Amniotic epithelial cell (primary cell): ENCODE measurements around the gene CYP8B1.

Source experiments
- DNase-seq: peaks from one replicate; pipeline ENCODE4 v3.0.0-alpha.2; 2010; ENCODE audit warnings: low read depth

Gene CYP8B1

DNA sequence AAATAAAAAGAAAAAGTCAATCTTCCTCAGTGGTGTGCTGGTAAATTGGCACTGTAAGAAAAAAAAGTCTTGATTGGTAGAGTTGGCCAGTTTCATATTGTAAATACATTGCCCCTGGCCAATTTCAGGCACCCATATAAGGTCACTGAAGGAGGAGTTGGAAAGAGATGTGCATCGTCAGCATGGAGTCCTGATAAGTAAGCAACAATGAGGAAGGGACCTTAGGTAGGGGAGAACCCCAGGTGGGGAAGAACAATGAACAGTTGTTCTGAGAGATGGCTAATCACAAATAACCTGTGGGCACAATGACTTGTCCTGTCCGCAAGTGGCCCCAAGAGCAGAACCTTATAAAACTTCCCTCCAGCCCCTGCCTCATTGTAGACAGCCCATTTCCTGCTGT is 8.6 kb upstream of the CYP8B1 start:
- DNase-seq = no peak

DNA sequence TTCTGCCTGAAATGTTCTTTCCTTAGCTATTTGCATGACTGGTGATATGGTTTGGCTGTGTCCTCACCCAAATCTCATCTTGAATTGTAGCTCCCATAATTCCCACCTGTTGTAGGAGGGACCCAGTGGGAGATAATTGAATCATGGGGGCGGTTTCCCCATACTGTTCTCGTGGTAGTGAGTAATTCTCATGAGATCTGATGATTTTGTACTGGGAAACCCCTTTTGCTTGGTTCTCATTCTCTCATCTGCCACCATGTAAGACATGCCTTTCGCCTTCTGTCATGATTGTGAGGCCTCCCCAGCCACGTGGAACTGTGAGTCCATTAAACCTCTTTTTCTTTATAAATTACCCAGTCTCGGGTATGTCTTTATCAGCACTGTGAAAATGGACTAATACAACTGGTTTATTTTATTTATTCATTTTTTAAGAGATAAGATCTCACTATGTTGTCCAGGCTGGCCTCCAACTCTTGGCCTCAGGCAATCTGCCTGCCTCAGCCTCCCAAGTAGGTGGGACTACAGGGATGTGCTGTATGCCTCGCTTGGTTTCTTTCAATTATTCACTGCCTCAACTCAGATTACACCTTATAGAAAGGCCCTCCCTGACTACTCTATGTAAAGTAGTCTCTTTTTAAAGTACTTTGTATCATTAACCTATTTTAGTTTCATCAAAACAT is 7.7 kb upstream of the CYP8B1 start:
- DNase-seq = peak; percentile 34

DNA sequence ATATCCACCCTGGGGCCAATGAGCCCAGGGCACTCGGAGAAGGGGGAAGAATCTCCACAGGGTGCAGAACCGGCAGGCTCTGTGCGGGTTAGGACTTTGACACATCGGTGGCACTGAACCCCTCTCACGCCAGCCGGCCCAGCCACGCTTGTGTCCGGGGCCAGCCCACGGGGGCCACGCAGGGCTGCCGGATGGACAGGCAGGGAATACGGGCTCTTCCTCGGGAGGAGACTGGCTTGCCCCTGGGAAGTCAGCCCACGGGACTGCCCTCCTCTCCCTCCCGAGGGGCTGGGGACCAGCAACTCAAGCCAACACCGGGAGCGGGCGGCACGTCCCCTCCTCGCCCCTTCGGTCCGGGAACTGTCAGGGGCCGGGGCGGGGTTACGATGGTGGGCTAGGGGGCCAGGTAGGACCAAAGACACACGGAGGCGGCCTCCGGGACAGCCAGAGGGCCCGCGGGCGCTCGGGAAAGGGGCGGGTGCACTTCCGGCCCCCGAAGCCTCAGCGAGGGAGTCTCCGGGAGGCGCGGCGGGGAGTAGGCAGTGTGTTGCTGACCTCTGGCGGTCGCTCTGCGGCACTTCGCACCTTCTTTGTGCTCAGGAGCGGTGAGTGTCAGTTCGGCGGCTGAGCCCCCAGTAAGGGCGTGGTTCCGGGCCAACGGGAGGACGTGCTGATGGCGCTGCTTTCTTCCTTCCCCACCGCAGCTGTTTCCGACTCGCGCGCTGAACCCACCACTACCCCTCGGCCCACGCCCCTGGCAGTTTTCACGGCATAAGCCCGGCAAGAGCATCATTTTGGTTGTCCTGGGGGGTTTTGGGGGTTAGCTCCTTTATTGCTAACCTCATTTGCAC is 5.1 kb upstream of the CYP8B1 start:
- peak; percentile 59 for DNase-seq

DNA sequence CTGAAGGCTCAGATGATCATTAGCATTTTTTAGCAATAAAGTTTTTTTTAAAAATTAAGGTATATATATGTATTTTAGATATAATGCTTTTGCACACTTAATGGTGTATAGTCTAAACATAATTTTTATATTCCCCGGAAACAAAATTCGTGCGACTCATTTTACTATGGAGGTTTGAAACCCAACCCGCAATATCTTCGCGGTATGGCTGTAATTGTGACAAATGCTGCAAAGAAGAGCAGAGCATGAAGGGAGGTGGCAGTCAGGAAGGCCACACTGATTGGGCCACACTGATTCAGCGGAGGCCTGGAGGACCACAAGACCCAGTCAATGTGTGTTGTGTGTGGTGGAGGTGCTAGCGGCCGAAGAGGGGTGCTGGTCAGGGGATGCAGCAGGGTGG is 4.5 kb upstream of the CYP8B1 start:
- no peak for DNase-seq

DNA sequence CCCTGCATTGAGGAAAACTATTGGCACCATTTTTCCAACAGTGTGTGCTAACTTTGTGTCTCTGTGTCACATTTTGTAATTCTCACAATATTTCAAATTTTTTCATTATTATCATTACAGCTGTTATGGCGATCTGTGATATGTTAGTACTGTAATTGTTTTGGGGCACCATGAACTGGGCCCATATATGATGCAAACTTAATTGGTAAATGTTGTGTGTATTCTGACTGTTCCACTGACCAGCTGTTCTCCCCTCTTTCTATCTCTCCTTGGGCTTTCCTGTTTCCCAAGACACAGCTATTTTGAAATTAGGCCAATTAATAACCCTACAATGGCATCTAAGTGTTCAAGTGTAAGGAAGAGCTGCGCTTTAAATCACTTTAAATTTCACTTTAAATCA is 2.2 kb upstream of the CYP8B1 start:
- DNase-seq = no peak

DNA sequence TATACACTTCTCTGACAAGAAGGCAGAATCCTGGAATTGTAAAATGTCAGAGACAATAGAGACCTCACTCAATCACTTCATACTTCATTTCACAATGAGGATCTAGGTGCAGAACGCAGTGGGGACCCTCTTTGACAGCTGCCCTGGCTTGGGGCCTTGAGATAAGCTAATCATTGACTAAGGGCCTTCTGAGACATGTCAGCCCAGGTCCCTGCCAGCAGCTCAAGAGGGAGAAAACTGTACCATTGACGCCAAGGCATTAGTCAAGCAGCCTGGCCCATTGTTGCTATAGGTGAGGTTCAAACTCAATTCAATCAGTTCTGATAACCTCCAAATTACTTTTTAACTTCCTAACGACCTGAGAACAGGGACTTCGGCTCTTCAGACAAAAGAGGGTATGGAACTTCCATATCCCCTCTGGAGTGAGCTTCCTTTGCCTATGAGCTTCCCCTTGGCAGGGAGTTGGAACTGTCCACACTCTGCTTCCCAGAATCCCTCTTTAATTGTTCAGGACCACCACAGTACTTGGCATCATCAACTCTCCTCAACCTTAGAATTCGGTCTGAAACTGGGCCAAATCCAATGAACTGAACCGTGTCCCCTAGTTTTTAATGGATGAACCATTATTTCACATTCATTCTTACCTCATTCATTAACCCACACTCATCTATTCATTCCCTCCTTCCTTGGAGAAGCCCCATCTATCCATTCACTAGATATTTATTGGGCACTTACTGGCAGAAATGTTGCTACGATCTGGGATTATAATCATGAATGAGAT is 1.5 kb upstream of the CYP8B1 start:
- no peak for DNase-seq

DNA sequence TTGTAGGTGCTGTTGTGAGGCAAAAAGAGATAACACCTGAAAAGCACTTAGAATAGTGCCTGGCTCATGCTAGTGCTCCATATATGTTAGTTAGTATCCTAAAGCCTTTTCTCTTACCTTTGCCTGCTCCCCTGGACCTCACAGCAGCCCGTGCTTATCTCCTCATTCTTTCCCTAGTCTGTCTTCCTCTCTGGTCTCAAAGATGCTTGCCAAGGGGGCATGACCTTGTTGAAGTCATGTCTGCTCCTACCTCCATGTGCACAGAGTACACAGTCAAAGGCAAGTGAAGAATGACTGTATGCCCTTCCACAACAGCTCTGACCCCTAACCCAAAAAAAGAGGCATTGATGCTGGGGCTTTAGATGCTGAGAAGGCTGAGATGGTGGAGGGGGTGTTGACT is 722 bp upstream of the CYP8B1 start:
- no peak for DNase-seq

DNA sequence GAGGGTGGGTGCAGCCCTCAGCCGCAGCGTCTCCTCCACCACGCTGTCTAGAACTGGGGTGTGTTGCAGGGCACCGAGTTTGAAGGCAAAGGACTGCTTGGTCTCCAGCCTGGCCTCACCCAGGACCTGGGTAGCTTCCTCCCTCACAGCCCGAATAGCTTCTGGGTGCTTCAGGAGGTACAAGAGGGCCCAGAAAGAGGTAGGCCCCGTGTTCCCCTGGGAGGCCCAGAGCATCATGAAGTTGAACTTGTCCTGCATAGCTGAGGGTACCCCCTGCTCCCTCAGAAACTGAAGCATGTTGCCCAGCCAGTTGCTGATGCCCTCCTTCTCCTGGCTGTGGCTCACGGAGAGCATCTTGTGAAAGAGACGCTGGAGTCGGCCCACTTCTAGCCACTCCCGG is 930 bp downstream of the CYP8B1 start:
- DNase-seq = no peak

DNA sequence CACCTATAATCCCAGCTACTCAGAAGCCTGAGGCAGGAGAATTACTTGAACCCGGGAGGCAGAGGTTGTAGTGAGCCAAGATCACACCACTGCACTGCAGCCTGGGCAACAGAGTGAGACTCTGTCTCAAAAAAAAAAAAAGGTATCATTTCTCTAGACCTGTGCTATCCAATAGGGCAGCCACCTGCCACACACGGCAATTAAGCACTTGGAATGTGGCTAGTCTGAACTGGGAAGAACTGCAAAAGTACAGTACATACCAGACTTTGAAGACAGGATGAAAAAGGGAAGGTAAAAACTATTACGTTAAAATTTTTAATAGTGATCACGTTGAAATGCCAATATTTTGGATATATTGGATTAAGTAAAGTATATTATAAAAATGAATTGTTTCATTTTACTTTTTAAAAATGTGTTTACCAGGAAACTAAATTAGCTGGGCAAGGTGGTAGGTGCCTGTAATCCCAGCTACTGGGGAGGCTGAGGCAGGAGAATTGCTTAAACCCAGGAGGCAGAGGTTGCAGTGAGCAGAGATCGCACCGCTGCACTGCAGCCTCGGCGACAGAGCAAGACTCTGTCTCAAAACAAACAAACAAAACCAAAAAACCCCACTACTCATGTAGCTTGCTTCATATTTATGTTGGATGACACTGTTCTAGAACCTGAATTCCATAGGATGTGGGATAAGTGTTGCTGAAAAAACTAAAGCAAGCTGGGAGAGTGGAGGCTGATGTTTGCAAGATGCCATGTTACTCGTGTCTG is 2.3 kb downstream of the CYP8B1 start:
- DNase-seq = no peak

DNA sequence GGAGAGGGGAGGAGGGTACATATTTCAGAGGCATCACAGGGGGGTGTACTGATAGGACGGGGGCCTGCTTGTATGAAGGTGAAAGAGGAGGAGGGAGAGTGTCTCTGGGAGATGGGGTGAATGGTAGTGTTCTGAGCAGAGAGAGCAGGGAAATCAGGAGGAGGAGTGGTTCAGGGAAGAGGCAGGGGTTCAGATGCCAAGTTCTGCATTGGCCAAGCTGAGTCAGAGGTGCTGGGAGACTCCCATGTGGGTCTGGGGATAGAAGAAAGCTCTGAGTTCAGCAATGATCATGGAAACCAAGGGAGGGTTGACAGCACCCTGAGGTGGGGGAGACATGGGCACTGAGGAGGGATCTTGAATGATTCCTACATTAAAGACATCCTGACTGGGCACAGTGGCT is 3.0 kb downstream of the CYP8B1 start:
- no peak for DNase-seq

DNA sequence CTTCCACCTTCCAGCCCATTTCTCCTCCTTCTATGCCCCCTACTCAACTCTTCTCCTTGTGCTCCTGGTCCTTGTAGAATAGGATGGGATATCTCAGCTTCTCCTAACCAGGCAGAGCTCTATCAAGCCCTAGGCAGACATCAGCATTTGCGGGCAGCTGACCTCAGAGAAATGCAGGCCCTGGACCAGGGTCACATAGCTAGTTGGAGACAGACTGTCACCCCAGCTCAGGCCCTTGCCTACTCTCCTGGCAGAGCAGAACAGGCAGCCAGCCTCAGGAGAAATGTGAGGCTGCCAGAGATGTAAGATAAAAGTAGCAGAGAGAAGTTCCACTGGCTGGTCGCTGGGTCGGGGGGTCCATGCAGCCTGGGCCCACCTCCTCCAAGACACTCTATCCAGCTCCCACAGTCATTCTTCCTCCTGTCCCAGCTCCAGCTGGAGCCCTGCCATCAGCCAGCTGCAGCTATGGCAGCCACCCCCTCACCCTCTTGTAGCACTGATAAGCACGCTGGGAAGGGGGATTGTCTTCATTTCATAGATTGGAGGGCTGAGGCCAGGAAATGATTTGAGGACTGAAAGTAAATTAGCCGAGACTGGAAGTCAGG is 4.0 kb downstream of the CYP8B1 start:
- DNase-seq = no peak

DNA sequence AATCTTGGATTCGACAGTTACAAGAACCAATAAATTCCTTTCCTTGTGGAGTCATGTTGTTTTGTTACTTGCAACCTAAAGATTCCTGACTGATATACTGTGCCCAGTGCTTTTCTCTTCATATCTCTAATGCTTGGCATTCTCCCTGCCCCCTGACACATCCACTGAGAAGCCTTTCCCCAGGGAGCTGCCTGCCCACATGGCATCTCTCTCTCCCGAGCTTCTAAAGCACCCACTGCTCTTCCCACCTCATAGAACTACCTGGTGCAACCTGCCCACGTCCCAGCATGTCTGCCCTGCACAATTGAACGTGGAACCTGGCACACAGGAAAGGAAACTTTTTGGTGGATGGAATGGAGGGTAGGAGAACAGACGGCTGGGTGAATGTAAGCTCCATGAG is 6.8 kb downstream of the CYP8B1 start:
- DNase-seq = no peak

DNA sequence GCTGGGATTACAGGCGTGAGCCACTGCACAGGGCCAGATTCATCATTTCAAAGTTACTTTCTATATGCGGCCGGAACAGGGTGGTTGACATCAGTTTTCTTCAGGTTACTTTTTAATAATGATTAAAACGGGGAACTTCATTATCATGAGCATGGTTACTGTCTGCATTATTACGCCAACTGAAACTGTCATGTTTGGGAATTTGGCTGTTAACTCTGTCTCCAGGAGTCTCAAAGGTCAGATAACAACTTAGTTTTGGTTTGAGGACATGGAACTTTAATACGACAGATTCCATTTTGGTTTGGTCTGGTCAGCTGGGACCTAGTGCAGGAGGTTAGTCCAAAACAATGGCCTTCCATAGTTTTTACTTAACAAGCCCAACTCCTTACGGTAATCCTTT is 8.5 kb downstream of the CYP8B1 start:
- no peak for DNase-seq

DNA sequence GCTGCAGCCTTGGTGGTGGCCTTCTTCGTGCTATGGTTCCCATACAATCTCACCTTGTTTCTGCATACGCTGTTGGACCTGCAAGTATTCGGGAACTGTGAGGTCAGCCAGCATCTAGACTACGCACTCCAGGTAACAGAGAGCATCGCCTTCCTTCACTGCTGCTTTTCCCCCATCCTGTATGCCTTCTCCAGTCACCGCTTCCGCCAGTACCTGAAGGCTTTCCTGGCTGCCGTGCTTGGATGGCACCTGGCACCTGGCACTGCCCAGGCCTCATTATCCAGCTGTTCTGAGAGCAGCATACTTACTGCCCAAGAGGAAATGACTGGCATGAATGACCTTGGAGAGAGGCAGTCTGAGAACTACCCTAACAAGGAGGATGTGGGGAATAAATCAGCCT is 10.4 kb downstream of the CYP8B1 start:
- DNase-seq = no peak

DNA sequence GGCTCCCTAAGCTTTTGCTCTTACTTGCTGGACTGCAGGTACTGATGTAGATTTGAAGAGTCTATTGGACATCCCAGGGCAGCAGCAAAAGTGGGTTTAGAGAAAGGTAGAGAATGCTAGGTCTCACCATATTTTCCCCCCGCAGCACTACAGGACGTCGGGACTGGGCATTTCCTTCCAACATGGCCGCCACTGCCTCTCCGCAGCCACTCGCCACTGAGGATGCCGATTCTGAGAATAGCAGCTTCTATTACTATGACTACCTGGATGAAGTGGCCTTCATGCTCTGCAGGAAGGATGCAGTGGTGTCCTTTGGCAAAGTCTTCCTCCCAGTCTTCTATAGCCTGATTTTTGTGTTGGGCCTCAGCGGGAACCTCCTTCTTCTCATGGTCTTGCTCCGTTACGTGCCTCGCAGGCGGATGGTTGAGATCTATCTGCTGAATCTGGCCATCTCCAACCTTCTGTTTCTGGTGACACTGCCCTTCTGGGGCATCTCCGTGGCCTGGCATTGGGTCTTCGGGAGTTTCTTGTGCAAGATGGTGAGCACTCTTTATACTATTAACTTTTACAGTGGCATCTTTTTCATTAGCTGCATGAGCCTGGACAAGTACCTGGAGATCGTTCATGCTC is 11.2 kb downstream of the CYP8B1 start:
- no peak for DNase-seq

DNA sequence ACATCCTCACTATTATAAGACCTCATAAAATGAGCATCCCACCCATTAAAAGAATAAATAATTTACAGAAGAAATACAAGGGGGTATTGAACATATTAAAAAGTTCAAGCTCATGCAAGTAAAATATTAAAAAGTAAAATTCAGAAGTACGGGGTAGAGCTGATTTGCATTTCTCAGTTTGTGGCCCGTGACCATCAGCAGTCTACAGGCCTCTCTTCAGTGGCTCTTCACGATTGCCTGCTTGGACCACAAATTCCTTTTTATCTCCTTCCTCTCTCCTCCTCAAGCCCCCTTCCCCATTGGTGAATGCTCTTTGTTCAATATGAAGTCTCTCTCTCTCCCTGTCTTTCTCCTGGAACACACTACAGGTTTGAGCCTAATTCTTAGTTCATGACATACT is 19.1 kb downstream of the CYP8B1 start:
- DNase-seq = no peak

DNA sequence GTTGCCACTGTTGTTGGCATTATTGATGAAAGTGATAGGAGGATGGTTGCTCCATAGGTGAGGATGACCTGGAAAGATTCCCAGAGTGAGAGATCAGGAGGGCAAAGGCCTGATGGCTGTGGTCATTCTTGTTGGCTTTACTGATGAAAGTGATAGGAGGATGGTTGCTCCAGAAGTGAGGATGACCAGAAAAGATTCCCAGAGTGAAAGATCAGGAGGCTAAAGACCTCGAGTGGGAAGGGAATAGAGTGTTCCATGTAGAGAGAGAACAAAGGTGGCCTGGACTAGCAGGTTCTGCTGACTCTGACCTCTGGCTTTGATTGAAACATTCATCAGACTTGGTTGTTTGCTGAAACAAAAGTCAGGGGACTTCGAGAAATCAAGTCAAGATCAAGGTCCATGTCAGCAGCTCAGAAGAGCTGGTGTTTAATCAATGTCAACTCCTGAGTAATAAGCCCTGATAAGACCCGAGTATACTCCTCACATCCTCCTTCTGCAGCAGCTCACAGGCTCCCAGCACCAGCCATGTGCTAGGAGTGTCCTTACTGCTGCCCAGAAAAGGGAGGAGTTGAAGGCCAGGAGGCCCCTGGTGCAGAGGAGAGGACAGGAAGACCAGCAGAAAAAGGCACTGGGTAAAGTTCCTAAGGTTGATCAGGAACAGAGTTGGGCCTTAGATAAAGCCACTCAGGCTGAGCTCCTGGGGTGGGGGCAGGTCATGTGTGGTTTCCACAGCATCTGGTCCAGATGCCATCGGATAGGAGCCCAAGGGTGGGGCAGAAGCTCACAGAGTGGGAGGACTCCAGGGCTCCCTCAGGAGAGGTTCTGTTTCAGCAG is 19.9 kb downstream of the CYP8B1 start:
- DNase-seq = no peak

DNA sequence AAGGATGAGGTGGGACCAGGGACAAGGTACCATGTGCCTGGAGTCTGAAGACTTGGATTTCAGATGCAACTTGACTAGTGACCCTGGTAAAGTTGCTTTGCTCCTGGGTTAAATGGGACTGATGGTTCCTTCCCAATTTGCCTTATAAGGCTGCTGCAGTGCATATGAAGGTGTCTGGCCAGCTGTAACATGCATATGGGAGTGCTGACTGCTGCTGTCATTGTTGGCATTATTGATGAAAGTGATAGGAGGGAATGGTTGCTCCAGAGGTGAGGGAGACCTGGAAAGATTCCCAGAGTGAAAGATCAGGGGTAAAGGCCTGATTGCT is 20.5 kb downstream of the CYP8B1 start:
- DNase-seq = no peak

DNA sequence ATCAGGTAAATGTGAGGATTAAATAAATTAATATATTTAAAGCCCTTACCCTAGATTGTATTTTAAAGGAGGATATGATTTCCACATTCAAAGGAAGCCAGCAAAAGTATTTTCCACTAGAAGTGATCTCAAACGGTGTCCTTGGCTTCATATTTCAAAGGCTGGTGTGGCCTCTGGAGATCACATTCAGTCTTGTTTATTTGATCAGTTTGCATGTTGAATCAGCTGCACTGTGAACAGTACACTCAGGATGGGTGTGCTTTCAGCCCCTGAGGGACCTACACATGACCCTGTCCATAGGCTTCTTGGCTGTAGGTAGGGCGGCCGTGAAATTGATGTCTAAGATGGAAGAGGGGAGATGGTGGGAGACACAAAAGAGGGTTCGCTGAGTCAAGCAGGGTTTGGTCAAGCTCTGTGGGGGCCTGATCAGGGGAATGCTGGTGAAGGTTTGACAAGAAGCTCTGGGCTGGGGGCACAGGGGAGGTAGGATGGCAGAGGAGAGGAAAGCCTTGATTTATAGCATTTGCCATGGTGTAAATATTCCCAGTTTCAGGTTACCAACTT is 21.9 kb downstream of the CYP8B1 start:
- no peak for DNase-seq

DNA sequence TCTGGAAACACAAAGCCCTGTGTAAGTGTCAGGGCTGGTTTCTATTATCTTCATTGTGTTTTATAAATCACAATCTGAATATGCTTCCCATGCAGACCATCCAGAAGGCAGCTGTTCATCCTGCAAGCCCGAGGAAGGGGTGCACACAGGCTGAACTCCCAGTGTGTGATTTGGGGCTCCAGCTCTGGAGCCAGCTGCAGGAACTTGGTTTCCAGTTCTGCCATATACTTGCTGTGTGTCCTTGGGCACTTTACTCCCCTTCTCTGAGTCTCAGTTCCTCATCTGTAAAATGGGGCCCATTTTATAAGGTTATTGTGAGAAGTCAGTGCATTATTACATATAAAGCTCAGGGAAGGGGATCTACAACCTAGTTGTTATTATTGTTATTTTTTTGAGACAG is 22.6 kb downstream of the CYP8B1 start:
- DNase-seq = no peak
